ENCODE measurements around the gene ZMYND8. TPM values are rescaled to one million over a fixed set of nuclear protein-coding genes. Genes with fewer than 3 reads are reported as not detected.

The ZMYND8 gene
- total and polyA plus RNA-seq, 2 donors (not counting 1 experiment from before 2014, with no cell fraction given), result 12.6 to 13.0 TPM

- H3K4me1 ChIP-seq (ENCODE audit: control insufficient read depth, extremely low read depth, insufficient read depth, low read length), result peaks cover 33% of the 10 kb centered on the region
- peak overlapping the region; percentile 30 for H3K9ac ChIP-seq (ENCODE audit: insufficient read depth, low read length)
- no peaks in the 10 kb centered on the region for H3K27me3 ChIP-seq (ENCODE audit: control insufficient read depth, insufficient read depth, low read length)
- H2AFZ ChIP-seq (ENCODE audit: low read length), result no peak overlapping the region
- DNase-seq (ENCODE audit: low read depth in 2 of 2), result peak in 1 of 2 donors; percentile 69
- H3K4me3 ChIP-seq (replicated peaks in 1 of 4; ENCODE audit: control extremely low read depth in 1 of 4, insufficient read depth in 1 of 4, low read depth in 3 of 4, low read length in 4 of 4), result peak overlapping the region in 1 of 4 experiments; percentile 17
- peak overlapping the region; percentile 95 for H3K27ac ChIP-seq (ENCODE audit: insufficient read depth, low read length)
- no peaks in the 10 kb centered on the region for H3K9me3 ChIP-seq (ENCODE audit: control insufficient read depth, insufficient read depth, low read depth, low read length)
- H3K36me3 ChIP-seq (ENCODE audit: control insufficient read depth, insufficient read depth, low read length), result peaks cover 1% of the 10 kb centered on the region
- TF ChIP-seq CTCF (conservative IDR thresholded peaks at IDR 0.05 in 1 of 2, IDR thresholded peaks at IDR 0.05 in 1 of 2; ENCODE audit: low read depth in 1 of 2, low read length in 2 of 2) (no peak), EZH2 (IDR thresholded peaks at IDR 0.05; ENCODE audit: low read length, missing control alignments) (no peak)
- H4K20me1 ChIP-seq (ENCODE audit: control insufficient read depth, extremely low read depth, insufficient read depth, low read length), result no peaks in the 10 kb centered on the region
- peak overlapping the region; percentile 98 for H3K4me2 ChIP-seq (ENCODE audit: extremely low read depth, insufficient read depth, low read length)
- H3K79me2 ChIP-seq (ENCODE audit: control insufficient read depth, insufficient read depth, low read length), result peaks cover 41% of the 10 kb centered on the region
Observed at GRCh38 chr20:47335251-47336128, 21.0 kb downstream of the ZMYND8 start.

GRCh38 chr20:47334022-47334551, 22.4 kb downstream of the ZMYND8 start:
- Histone ChIP-seq H3K79me2 (ENCODE audit: control insufficient read depth, insufficient read depth, low read length) (peaks cover 47% of the 10 kb centered on the region), H3K27ac (ENCODE audit: insufficient read depth, low read length) (peak overlapping the region; percentile 95), H3K4me3 (replicated peaks in 1 of 4; ENCODE audit: control extremely low read depth in 1 of 4, insufficient read depth in 1 of 4, low read depth in 3 of 4, low read length in 4 of 4) (peak overlapping the region; percentile 1 to 35 (median 29)), H2AFZ (ENCODE audit: low read length) (no peak overlapping the region), H3K27me3 (ENCODE audit: control insufficient read depth, insufficient read depth, low read length) (no peaks in the 10 kb centered on the region), H3K4me1 (ENCODE audit: control insufficient read depth, extremely low read depth, insufficient read depth, low read length) (peaks cover 33% of the 10 kb centered on the region), H3K36me3 (ENCODE audit: control insufficient read depth, insufficient read depth, low read length) (peaks cover under 1% of the 10 kb centered on the region), H3K4me2 (ENCODE audit: extremely low read depth, insufficient read depth, low read length) (peak overlapping the region; percentile 52), H3K9me3 (ENCODE audit: control insufficient read depth, insufficient read depth, low read depth, low read length) (no peaks in the 10 kb centered on the region), H3K9ac (ENCODE audit: insufficient read depth, low read length) (no peak overlapping the region), H4K20me1 (ENCODE audit: control insufficient read depth, extremely low read depth, insufficient read depth, low read length) (no peaks in the 10 kb centered on the region)
- DNase-seq (ENCODE audit: low read depth in 2 of 2), result peak; percentile 97 to 98
- TF ChIP-seq CTCF (conservative IDR thresholded peaks at IDR 0.05 in 1 of 2, IDR thresholded peaks at IDR 0.05 in 1 of 2; ENCODE audit: low read depth in 1 of 2, low read length in 2 of 2) (no peak), EZH2 (IDR thresholded peaks at IDR 0.05; ENCODE audit: low read length, missing control alignments) (no peak)

GRCh38 chr20:47332381-47333206, 23.9 kb downstream of the ZMYND8 start:
- peaks cover 33% of the 10 kb centered on the region for H3K4me1 ChIP-seq (ENCODE audit: control insufficient read depth, extremely low read depth, insufficient read depth, low read length)

More at GRCh38 chr20:47332381-47333206, 23.9 kb downstream of the ZMYND8 start:
- Histone ChIP-seq H3K79me2 (ENCODE audit: control insufficient read depth, insufficient read depth, low read length) (peaks cover 39% of the 10 kb centered on the region), H3K9ac (ENCODE audit: insufficient read depth, low read length) (no peak overlapping the region), H4K20me1 (ENCODE audit: control insufficient read depth, extremely low read depth, insufficient read depth, low read length) (no peaks in the 10 kb centered on the region), H3K27ac (ENCODE audit: insufficient read depth, low read length) (peak overlapping the region; percentile 95), H3K4me3 (replicated peaks in 1 of 4; ENCODE audit: control extremely low read depth in 1 of 4, insufficient read depth in 1 of 4, low read depth in 3 of 4, low read length in 4 of 4) (no peak overlapping the region), H3K4me2 (ENCODE audit: extremely low read depth, insufficient read depth, low read length) (no peak overlapping the region), H3K27me3 (ENCODE audit: control insufficient read depth, insufficient read depth, low read length) (no peaks in the 10 kb centered on the region), H3K9me3 (ENCODE audit: control insufficient read depth, insufficient read depth, low read depth, low read length) (no peaks in the 10 kb centered on the region), H3K36me3 (ENCODE audit: control insufficient read depth, insufficient read depth, low read length) (no peaks in the 10 kb centered on the region), H2AFZ (ENCODE audit: low read length) (no peak overlapping the region)
- no peak for TF ChIP-seq EZH2 (IDR thresholded peaks at IDR 0.05; ENCODE audit: low read length, missing control alignments)
- no peak for TF ChIP-seq CTCF (conservative IDR thresholded peaks at IDR 0.05 in 1 of 2, IDR thresholded peaks at IDR 0.05 in 1 of 2; ENCODE audit: low read depth in 1 of 2, low read length in 2 of 2)
- no peak for DNase-seq (ENCODE audit: low read depth in 2 of 2)
